GM21576 (cell line): ENCODE data around the gene CRB3.
"Not testable (repeated sequence)": the region's sequence is repeated elsewhere in the genome, so short reads cannot be mapped to it uniquely, and the experiment has no call there.

Source experiments
- ATAC-seq: cut with Tn5 transposase; IDR thresholded peaks from one replicate; pipeline ENCODE4 v1.9.1; 2021; ENCODE audit warnings: mild to moderate bottlenecking, moderate library complexity; ENCODE audit not compliant: unreplicated experiment

CRB3 gene

GRCh38 chr19:6490134-6490533 is 26.1 kb downstream of the CRB3 start:
- no peak for ATAC-seq

- ATAC-seq, result no peak
These were observed 27.9 kb downstream of the CRB3 start for GRCh38 chr19:6491802-6492592.

- ATAC-seq, result no peak
These were observed 30.5 kb downstream of the CRB3 start for GRCh38 chr19:6494438-6495036.

- ATAC-seq, result no peak
These were observed 31.9 kb downstream of the CRB3 start for GRCh38 chr19:6495947-6496346.

- ATAC-seq, result no peak
These were observed 34.4 kb downstream of the CRB3 start for GRCh38 chr19:6498294-6499036.

GRCh38 chr19:6499052-6499790 is 35.1 kb downstream of the CRB3 start:
- ATAC-seq, result no peak

- no peak for ATAC-seq
These were observed 37.0 kb downstream of the CRB3 start for GRCh38 chr19:6500837-6501739.

GRCh38 chr19:6501740-6502648 is 37.9 kb downstream of the CRB3 start, which contains the start of gene TUBB4A:
TSS of gene TUBB4A (minus strand) at chr19:6502309. CDS start at chr19:6502212, 97 bp downstream.
- no peak for ATAC-seq

GRCh38 chr19:6503407-6504201 is 39.5 kb downstream of the CRB3 start:
- no peak for ATAC-seq

- not testable (repeated sequence) for ATAC-seq
These were observed 44.1 kb downstream of the CRB3 start for GRCh38 chr19:6508028-6508771.

GRCh38 chr19:6509118-6509971 is 45.3 kb downstream of the CRB3 start:
- no peak for ATAC-seq

- no peak for ATAC-seq
These were observed 46.5 kb downstream of the CRB3 start for GRCh38 chr19:6510618-6511017.

- ATAC-seq, result no peak
These were observed 50.0 kb downstream of the CRB3 start for GRCh38 chr19:6514089-6514488.

GRCh38 chr19:6514926-6515544 is 51.0 kb downstream of the CRB3 start:
- ATAC-seq, result no peak

- ATAC-seq, result peak; percentile 51
These were observed 52.1 kb downstream of the CRB3 start for GRCh38 chr19:6516018-6516658.
